ENCODE data around the gene PNMA8C.

DNA sequence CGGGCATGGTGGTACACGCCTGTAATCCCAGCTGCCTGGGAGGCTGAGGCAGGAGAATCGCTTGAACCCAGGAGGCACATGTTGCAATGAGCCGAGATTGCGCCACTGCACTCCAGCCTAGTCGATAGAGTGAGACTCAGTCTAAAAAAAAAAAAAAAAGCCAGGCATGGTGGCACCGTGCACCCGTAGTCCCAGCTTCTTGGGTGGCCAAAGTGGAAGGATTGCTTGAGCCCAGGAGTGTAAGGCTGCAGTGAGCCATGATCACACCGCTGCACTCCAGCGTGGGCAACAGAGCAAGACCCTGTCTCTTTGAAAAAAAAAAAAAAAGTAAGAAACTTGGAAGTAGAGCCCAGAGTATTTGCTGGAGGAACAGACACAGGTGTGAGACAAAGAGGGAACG is 43.1 kb downstream of the PNMA8C start:
- TF ChIP-seq, protein P1, sequence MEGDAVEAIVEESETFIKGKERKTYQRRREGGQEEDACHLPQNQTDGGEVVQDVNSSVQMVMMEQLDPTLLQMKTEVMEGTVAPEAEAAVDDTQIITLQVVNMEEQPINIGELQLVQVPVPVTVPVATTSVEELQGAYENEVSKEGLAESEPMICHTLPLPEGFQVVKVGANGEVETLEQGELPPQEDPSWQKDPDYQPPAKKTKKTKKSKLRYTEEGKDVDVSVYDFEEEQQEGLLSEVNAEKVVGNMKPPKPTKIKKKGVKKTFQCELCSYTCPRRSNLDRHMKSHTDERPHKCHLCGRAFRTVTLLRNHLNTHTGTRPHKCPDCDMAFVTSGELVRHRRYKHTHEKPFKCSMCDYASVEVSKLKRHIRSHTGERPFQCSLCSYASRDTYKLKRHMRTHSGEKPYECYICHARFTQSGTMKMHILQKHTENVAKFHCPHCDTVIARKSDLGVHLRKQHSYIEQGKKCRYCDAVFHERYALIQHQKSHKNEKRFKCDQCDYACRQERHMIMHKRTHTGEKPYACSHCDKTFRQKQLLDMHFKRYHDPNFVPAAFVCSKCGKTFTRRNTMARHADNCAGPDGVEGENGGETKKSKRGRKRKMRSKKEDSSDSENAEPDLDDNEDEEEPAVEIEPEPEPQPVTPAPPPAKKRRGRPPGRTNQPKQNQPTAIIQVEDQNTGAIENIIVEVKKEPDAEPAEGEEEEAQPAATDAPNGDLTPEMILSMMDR (conservative IDR thresholded peaks at IDR 0.05) = no peak
- TF ChIP-seq ZFX (IDR thresholded peaks at IDR 0.05) = no peak
